AG04449 (cell line): ENCODE results near the gene VSNL1.

Experiments used
- CTCF ChIA-PET: fragments of 350-600 bp; formaldehyde crosslinking; extraction: SDS; loops from one replicate; lab custom pipeline; 2021; ENCODE audit warnings: antibody characterized with exemption; lab: Yijun Ruan, JAX
- POLR2A ChIA-PET: fragments of 400-600, 350-600 bp; formaldehyde crosslinking; extraction: SDS; loops from one replicate; lab custom pipeline; 2020; ENCODE audit warnings: antibody characterized with exemption, inconsistent platforms; lab: Yijun Ruan, JAX
- DNase-seq: peaks from one replicate; pipeline ENCODE4 v3.0.0-alpha.2; 2010; ENCODE audit warnings: low read depth, low spot score
- H3K4me3 ChIP-seq: 2 replicates; pipeline ENCODE4 v1.5.1; 2011; ENCODE audit warnings: low read depth, mild to moderate bottlenecking, control low read depth, low read length
- TF ChIP-seq, protein P1 (sequence below): IDR thresholded peaks from one replicate; pipeline ENCODE4 v1.5.1; 2011; ENCODE audit warnings: mild to moderate bottlenecking, moderate library complexity, low read length, control low read depth, inconsistent platforms; ENCODE audit not compliant: insufficient read depth; ENCODE audit errors: missing control alignments

VSNL1 gene

DNA sequence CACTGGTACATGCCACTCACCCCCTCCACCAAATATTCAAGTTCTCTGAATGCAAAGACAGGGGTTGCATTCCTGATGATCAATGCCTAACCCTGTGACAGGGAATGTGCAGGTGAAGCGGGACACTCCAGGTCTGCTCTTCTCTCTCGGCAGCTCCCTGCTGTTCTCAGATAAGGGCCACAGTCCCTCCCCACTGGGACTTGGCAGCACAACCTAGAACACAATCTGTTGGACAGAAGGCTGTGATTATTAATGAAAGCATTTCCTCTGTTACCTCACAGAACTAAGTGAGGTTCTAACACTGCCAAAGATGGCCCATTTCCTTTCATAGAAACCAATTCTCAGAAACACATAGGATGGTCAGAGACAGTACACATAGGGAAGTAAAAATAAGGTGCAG lies 42.7 kb downstream of the VSNL1 start:
- H3K4me3 ChIP-seq: no peak overlapping the region
- no peak for DNase-seq
- POLR2A ChIA-PET: no interaction called here
- TF ChIP-seq, protein P1, sequence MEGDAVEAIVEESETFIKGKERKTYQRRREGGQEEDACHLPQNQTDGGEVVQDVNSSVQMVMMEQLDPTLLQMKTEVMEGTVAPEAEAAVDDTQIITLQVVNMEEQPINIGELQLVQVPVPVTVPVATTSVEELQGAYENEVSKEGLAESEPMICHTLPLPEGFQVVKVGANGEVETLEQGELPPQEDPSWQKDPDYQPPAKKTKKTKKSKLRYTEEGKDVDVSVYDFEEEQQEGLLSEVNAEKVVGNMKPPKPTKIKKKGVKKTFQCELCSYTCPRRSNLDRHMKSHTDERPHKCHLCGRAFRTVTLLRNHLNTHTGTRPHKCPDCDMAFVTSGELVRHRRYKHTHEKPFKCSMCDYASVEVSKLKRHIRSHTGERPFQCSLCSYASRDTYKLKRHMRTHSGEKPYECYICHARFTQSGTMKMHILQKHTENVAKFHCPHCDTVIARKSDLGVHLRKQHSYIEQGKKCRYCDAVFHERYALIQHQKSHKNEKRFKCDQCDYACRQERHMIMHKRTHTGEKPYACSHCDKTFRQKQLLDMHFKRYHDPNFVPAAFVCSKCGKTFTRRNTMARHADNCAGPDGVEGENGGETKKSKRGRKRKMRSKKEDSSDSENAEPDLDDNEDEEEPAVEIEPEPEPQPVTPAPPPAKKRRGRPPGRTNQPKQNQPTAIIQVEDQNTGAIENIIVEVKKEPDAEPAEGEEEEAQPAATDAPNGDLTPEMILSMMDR: no peak
- CTCF ChIA-PET: no interaction called here

DNA sequence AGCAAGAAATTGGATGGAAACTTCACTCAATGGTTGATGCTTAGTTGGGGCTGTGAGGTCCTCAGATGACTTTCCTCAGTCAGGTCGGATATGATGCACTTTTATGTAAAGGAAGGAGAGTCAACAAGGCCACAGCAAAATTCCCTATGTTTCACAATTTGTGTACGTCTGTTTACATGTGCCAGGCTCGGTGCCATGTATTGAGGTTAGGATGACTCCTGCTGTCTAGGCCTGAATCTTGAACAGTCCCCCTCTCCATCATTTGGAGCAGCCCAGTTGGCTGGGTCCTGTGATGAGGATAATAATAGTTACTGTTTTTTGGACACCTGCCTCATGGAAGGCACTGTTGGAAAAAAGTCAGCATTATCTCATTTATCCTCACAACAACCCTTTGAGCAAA lies 43.1 kb downstream of the VSNL1 start:
- POLR2A ChIA-PET: no interaction called here

DNA sequence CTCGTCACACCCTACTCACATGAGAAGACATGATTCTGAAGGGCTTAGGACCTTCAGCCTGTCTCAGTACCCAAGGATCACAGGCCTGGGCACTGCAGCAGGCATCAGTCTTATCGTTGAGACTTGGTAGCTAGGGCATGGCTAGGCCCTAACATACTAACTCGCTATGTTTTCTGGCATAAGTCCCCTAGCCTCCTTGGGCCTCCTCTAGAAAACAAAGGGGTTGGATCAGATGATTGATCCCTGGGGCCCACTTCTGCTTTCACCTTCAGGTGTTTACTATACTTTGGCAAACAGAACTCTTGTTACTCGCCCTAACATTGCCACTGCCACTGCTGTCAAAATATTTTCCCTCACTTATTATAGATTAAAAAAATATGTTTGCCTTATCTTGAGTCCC lies 44.2 kb downstream of the VSNL1 start:
- POLR2A ChIA-PET: no interaction called here
- TF ChIP-seq, protein P1: no peak
- no peak overlapping the region for H3K4me3 ChIP-seq
- DNase-seq: no peak
- CTCF ChIA-PET: no interaction called here

More for the DNA sequence above, 43.1 kb downstream of the VSNL1 start:
- CTCF ChIA-PET: no interaction called here
- H3K4me3 ChIP-seq: no peak overlapping the region
- no peak for DNase-seq
- TF ChIP-seq, protein P1: no peak

DNA sequence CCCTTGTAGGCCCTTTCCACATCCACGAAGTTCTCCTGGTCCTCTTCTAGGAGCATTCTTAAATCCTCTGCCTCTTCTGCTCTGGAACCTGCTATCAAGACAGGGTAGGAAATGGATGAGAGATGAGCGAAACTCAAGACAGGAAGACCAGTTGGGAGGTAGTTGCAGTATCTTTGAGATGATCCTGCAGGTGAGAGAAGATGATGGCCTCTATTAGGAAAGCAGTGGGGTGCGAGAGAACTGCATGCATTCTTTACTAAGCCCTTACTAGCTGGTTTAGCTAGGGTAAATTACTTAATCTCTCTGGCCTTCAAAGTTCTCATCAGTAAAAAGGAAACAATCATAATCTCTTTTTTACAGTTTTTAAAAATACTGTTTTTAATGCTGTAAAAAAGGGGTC lies 47.0 kb downstream of the VSNL1 start:
- POLR2A ChIA-PET: no interaction called here
- CTCF ChIA-PET: no interaction called here
- TF ChIP-seq, protein P1: no peak

DNA sequence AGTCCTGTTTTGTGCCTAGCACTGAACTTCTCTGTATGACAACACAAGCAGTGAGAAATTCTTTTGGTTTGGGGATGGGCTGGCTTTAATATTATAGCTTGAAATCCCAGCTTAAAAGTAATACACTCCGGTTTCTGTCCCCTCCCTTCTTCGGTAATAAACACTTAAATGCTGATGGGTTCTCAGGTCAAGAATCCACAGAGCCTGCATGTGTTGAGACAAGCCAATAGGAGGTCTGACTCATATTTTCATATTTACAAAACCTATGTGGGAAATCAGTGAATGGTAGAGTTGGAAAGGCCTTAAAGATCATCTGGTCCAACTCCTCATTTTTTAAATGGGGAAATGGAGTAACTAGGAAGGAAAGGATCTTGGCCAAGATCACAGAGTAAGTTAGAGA lies 47.5 kb downstream of the VSNL1 start:
- ChIA-PET CTCF (no interaction called here), POLR2A (no interaction called here)
- no peak overlapping the region for H3K4me3 ChIP-seq
- TF ChIP-seq, protein P1: no peak
- no peak for DNase-seq

More for the DNA sequence above, 47.0 kb downstream of the VSNL1 start:
- H3K4me3 ChIP-seq: no peak overlapping the region
- no peak for DNase-seq

DNA sequence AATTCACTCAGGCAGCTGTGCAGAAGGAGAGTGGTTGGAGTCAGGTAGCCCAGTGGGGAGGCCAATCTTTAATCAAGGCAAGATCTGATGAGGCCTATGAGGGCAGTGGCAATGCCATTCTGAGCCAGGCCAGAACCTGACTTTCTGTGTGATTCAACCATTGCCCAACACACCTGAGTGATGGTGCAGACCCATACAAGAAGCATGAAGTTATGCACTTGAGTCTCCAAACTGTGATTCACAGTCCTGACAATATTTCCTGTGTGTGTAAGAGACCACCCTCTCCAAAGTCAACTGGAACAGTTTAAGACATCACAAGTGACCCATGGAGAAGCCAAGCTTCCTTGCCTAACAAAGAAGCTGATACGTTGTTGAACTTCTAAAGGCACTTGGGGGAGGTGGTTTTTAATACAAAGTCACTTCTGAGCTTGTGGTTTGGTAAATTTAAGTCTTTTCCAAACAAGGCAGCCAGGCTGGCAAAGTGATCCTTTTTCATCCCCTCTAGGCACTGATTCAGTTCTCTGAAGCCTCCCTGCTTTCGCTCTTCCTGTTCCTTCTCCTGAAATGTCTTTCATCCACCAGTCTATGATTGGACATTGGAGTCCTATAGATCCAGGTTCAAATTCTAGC lies 49.0 kb downstream of the VSNL1 start:
- no peak overlapping the region for H3K4me3 ChIP-seq
- POLR2A ChIA-PET: no interaction called here
- TF ChIP-seq, protein P1: no peak
- DNase-seq: no peak
- CTCF ChIA-PET: no interaction called here
